ENCODE results near the gene REST. TPM values are rescaled to one million over a fixed set of nuclear protein-coding genes. Genes with fewer than 3 reads are reported as not detected.

REST gene
- total RNA-seq, 1 experiment from 2014 or later, result 38.8 TPM

DNA sequence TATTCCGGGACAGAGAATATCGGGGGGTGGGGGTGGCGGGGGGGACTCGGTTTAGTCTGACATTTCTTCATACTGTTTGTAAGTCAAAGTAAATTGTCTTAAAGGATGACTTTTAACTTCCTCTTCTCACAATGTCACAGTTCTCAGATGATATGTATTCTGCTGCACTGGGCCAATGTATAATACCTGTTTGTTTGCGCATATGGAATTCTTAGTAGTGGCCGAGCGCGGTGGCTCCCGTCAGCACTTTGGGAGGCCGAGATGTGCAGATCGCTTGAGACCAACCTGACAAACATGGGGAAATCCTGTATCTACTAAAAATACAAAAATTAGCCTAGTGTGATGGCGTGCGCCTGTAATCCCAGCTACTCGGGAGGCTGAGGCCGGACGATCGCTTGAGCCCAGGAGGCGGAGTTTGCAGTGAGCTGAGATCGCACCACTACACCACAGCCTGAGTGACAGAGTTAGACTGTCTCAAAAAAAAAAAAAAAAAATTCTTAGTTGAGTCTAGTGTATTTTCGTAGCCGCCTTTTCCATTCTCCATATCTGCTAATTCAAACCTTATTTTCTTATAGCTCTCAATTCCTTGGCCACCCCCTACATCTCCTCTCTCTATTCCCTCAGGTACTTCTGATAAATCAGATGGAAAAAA is 71.8 kb downstream of the REST start:
- Histone ChIP-seq H3K9me3 (ENCODE audit: control insufficient read depth, insufficient read depth, low read depth, low read length) (no peaks in the 10 kb centered on the region), H3K27ac (ENCODE audit: low read length) (peak overlapping the region; percentile 95), H3K4me3 (ENCODE audit: low read depth in 2 of 2, low read length in 2 of 2) (peak overlapping the region; percentile 74 to 96), H3K36me3 (ENCODE audit: control insufficient read depth, insufficient read depth, low read length) (peaks cover 9% of the 10 kb centered on the region), H3K27me3 (ENCODE audit: control insufficient read depth, insufficient read depth, low read length) (no peaks in the 10 kb centered on the region), H3K4me1 (ENCODE audit: control insufficient read depth, insufficient read depth, low read length) (peaks cover 13% of the 10 kb centered on the region)
- no TSS peak for BruUV-seq (replicated peaks)
- in situ Hi-C loops (cut with HindIII; ENCODE audit: low pct_unique_long_range_greater_than_20kb, low sequenced_read_pairs), result no loop called here
- intact Hi-C loops (cut with micrococcal nuclease; ENCODE audit: unreplicated experiment), result no loop called here
- DNase-seq (ENCODE audit: low read depth, low spot score) (no peak), ATAC-seq (no peak)
- CTCF ChIA-PET, result interaction anchor here (1.3 kb wide), 1 partner anchor 37 kb away, joined by 7 read pairs; no protein-coding TSS in a partner anchor
- TF ChIP-seq, protein P1, sequence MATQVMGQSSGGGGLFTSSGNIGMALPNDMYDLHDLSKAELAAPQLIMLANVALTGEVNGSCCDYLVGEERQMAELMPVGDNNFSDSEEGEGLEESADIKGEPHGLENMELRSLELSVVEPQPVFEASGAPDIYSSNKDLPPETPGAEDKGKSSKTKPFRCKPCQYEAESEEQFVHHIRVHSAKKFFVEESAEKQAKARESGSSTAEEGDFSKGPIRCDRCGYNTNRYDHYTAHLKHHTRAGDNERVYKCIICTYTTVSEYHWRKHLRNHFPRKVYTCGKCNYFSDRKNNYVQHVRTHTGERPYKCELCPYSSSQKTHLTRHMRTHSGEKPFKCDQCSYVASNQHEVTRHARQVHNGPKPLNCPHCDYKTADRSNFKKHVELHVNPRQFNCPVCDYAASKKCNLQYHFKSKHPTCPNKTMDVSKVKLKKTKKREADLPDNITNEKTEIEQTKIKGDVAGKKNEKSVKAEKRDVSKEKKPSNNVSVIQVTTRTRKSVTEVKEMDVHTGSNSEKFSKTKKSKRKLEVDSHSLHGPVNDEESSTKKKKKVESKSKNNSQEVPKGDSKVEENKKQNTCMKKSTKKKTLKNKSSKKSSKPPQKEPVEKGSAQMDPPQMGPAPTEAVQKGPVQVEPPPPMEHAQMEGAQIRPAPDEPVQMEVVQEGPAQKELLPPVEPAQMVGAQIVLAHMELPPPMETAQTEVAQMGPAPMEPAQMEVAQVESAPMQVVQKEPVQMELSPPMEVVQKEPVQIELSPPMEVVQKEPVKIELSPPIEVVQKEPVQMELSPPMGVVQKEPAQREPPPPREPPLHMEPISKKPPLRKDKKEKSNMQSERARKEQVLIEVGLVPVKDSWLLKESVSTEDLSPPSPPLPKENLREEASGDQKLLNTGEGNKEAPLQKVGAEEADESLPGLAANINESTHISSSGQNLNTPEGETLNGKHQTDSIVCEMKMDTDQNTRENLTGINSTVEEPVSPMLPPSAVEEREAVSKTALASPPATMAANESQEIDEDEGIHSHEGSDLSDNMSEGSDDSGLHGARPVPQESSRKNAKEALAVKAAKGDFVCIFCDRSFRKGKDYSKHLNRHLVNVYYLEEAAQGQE (IDR thresholded peaks at IDR 0.05; ENCODE audit: insufficient read depth in 1 of 2, low read depth in 2 of 2, low read length in 1 of 2), result no peak
- no peak for TF ChIP-seq TCF7L2 (IDR thresholded peaks at IDR 0.05; ENCODE audit: low read depth, low read length)
- TF ChIP-seq SIN3A (IDR thresholded peaks at IDR 0.05; ENCODE audit: borderline replicate concordance, insufficient read depth, low read depth, low read length), result no peak
- POLR2A ChIA-PET, result interaction anchor here (0.6 to 1.7 kb wide), 4 partner anchors 9 to 1010 kb away, joined by 6 to 11 read pairs (median 11); no protein-coding TSS in a partner anchor

DNA sequence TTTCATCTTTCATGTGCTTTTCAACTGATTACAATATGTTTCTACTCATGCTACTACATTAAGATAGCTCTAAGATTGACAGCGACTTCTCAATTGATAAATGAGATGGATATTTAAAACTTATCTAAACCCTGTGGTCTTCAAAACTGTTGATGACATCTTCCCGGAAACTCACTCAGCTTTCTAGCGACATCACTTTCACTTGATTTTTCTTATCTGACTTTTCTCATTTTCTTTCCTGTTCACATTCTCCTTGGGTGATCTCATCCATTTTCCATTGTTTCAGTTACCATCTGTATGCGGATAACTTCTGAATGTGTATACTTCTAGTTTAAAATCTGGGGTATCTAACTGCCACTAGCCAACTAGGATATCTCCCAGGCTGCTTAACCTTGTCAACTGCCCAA is 74.1 kb downstream of the REST start:
- H3K4me3 ChIP-seq (ENCODE audit: low read depth in 2 of 2, low read length in 2 of 2), result peak overlapping the region in 1 of 2 experiments; percentile 13; a peak in 1 of 4 replicates
- in situ Hi-C loops (cut with HindIII; ENCODE audit: low pct_unique_long_range_greater_than_20kb, low sequenced_read_pairs), result no loop called here
- ATAC-seq, result no peak
- TF ChIP-seq TCF7L2 (IDR thresholded peaks at IDR 0.05; ENCODE audit: low read depth, low read length) (no peak), POLR2AphosphoS5 (IDR thresholded peaks at IDR 0.05; ENCODE audit: low read depth, low read length) (no peak), SIN3A (IDR thresholded peaks at IDR 0.05; ENCODE audit: borderline replicate concordance, insufficient read depth, low read depth, low read length) (no peak)
- TF ChIP-seq, protein P1 (IDR thresholded peaks at IDR 0.05; ENCODE audit: insufficient read depth in 1 of 2, low read depth in 2 of 2, low read length in 1 of 2), result no peak
- TF ChIP-seq, protein P2, sequence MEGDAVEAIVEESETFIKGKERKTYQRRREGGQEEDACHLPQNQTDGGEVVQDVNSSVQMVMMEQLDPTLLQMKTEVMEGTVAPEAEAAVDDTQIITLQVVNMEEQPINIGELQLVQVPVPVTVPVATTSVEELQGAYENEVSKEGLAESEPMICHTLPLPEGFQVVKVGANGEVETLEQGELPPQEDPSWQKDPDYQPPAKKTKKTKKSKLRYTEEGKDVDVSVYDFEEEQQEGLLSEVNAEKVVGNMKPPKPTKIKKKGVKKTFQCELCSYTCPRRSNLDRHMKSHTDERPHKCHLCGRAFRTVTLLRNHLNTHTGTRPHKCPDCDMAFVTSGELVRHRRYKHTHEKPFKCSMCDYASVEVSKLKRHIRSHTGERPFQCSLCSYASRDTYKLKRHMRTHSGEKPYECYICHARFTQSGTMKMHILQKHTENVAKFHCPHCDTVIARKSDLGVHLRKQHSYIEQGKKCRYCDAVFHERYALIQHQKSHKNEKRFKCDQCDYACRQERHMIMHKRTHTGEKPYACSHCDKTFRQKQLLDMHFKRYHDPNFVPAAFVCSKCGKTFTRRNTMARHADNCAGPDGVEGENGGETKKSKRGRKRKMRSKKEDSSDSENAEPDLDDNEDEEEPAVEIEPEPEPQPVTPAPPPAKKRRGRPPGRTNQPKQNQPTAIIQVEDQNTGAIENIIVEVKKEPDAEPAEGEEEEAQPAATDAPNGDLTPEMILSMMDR (IDR thresholded peaks at IDR 0.05), result no peak
- no peaks in the 10 kb centered on the region for H3K27me3 ChIP-seq (ENCODE audit: control insufficient read depth, insufficient read depth, low read length)
- H3K4me1 ChIP-seq (ENCODE audit: control insufficient read depth, insufficient read depth, low read length), result peaks cover 13% of the 10 kb centered on the region
- intact Hi-C loops (cut with micrococcal nuclease; ENCODE audit: unreplicated experiment), result no loop called here
- H3K36me3 ChIP-seq (ENCODE audit: control insufficient read depth, insufficient read depth, low read length), result peaks cover 9% of the 10 kb centered on the region
- ChIA-PET POLR2A (no interaction called here), CTCF (no interaction called here)
- no peak for DNase-seq (ENCODE audit: low read depth, low spot score)
- H3K27ac ChIP-seq (ENCODE audit: low read length), result no peak overlapping the region
- BruUV-seq (replicated peaks), result no TSS peak
- no peaks in the 10 kb centered on the region for H3K9me3 ChIP-seq (ENCODE audit: control insufficient read depth, insufficient read depth, low read depth, low read length)

Measured in Panc1 (cell line).